ENCODE measurements around the gene DHX40.
"Not testable (repeated sequence)": the region's sequence is repeated elsewhere in the genome, so short reads cannot be mapped to it uniquely, and the experiment has no call there.

DHX40 gene

GRCh38 chr17:59542960-59543635, 22.3 kb upstream of the DHX40 start:
- no peak for TF ChIP-seq ZNF274 (IDR thresholded peaks at IDR 0.05; ENCODE audit: low read depth, low read length)

GRCh38 chr17:59545942-59546341, 19.5 kb upstream of the DHX40 start:
- H3K4me3 ChIP-seq (ENCODE audit: low read length), result no peak overlapping the region
- no peak for TF ChIP-seq ZNF274 (IDR thresholded peaks at IDR 0.05; ENCODE audit: low read depth, low read length)

More at GRCh38 chr17:59542960-59543635, 22.3 kb upstream of the DHX40 start:
- no peak overlapping the region for H3K4me3 ChIP-seq (ENCODE audit: low read length)

DNA sequence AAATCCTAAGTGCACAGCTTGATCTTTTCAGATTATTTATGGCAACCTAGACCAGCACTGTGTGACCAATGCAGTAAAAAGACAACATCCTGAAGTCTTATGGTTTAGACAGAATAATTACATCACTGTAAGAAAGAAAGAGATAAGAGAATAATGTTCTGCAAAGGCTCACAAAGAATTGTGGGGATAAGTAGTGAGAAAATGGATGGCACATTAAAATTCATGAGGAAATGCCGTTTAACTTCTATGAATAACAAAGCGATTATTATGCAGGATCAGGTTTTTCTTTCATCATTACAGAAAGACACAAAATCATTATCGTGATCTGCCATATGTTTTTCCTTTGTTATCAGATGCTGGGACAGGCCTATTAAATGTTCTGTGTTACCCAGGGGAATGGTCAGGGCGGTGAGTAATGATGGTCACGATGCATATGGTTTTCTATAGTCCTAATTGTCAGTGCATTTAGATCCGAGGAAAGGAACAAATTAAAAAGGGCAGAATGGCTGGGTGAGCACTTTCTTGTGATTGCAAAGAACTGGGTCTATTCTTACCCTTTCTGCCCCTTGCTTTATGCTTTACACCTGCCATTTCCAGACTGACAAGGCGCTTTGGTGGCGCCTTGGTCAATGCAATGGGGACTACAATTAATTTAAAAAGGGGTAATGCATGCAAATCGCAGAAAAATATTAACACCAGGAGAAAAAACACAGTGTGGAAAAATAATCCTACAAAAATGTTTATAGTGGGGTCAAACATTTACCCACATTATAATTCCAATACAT, 18.1 kb upstream of the DHX40 start:
- H3K4me3 ChIP-seq (ENCODE audit: low read length), result no peak overlapping the region
- no peak for TF ChIP-seq ZNF274 (IDR thresholded peaks at IDR 0.05; ENCODE audit: low read depth, low read length)

- not testable (repeated sequence) for H3K4me3 ChIP-seq (ENCODE audit: low read length)
Measured at GRCh38 chr17:59548985-59549384, 16.4 kb upstream of the DHX40 start.

DNA sequence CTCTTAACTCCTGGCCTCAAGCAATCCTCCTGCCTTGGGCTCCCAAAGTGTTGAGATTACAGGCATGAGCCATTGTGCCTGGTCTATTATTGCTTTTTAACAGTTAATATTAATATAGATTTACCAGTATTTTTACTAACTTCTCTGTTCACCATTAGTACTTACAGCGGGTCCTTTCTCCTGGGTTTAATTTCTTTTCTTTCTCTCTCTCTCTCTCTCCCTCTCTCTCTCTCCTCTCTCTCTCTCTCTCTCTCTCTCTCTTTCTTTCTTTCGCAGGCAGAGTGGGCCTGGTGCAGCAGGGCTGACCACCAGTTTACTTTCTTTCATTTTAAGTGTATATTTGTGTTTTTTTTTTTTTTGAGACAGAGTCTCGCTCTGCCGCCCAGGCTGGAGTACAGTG, 14.7 kb upstream of the DHX40 start:
- no peak overlapping the region for H3K4me3 ChIP-seq (ENCODE audit: low read length)
- TF ChIP-seq ZNF274 (IDR thresholded peaks at IDR 0.05; ENCODE audit: low read depth, low read length), result no peak

DNA sequence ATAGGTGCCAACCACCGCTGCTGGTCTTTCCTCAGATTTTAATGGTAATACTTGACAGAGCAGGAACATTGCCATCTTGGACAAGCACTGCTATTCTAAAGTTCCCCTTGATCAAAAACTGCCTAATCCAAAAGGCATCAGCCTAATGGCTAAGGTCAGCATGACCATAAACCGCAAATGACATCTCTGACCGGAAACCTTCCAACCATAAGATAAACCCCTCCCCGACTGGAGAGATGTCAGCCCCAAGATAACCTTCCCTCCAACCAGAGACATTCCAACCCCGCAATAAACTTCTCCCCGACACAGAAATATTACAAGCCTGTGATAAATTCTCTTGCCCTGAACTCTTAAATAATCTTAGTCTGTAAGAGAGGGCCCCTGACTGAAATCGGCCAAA, 7.4 kb upstream of the DHX40 start:
- H3K4me3 ChIP-seq (ENCODE audit: low read length), result no peak overlapping the region
- no peak for TF ChIP-seq ZNF274 (IDR thresholded peaks at IDR 0.05; ENCODE audit: low read depth, low read length)

DNA sequence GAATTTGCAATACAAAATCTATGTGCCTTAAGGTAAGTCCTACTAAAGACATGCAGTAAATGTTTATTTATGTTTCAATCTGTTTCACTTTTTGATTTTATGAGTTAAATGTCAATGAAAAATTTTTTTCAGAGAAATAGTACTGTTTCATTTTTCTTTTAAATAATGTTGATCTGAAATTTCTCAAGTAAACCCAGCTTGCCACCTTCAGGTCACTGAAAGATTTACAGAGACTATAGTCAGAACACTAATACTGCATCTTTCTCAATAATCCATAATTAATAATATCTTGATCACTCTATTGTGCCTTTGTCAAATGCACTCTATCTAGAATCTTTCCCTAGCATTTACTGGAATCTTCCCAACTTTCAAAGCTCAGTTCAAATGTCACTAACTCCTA, 6.5 kb upstream of the DHX40 start:
- no peak overlapping the region for H3K4me3 ChIP-seq (ENCODE audit: low read length)
- TF ChIP-seq ZNF274 (IDR thresholded peaks at IDR 0.05; ENCODE audit: low read depth, low read length), result no peak

GRCh38 chr17:59561042-59561441, 4.4 kb upstream of the DHX40 start:
- TF ChIP-seq ZNF274 (IDR thresholded peaks at IDR 0.05; ENCODE audit: low read depth, low read length), result no peak

DNA sequence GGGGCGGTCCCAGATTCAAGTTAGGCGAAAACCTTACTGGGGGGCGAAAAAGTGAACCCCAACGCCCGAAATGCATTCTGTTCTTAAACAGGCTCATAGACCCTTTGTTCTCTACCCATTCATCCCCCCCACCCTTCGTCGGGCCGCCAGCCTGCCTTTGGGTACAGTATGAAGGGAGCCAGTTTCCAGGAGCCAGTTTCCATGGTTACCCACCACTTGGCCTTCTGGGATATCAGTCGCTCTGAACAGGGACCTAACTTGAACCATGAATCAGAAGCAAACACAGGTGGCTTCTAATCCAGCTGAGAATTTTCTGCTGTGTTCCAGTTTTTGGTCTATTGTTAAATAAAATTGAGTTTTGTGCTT, 532 bp downstream of the DHX40 start:
- TF ChIP-seq ZNF274 (IDR thresholded peaks at IDR 0.05; ENCODE audit: low read depth, low read length), result no peak
- peak overlapping the region; percentile 88 for H3K4me3 ChIP-seq (ENCODE audit: low read length)

More at GRCh38 chr17:59561042-59561441, 4.4 kb upstream of the DHX40 start:
- no peak overlapping the region for H3K4me3 ChIP-seq (ENCODE audit: low read length)

DNA sequence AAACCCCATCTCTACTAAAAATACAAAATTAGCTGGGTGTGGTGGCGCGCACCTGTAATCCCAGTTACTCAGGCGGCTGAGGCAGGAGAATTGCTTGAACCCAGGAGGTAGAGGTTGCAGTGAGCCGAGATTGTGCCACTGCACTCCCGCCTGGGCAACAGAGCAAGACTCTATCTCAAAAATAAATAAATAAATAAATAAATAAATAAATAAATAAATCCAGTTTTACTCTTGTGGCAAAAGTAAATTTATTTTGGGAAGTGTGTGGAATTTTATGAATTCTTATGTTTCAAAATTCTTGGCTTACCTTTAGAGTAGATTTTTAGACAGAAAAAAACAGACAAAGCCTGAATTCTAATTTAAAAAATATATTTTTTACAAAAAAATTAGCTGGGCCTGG, 3.7 kb downstream of the DHX40 start:
- not testable (repeated sequence) for H3K4me3 ChIP-seq (ENCODE audit: low read length)

- no peak for TF ChIP-seq ZNF274 (IDR thresholded peaks at IDR 0.05; ENCODE audit: low read depth, low read length)
- H3K4me3 ChIP-seq (ENCODE audit: low read length), result no peak overlapping the region
Measured at GRCh38 chr17:59572301-59572924, 7.0 kb downstream of the DHX40 start.

DNA sequence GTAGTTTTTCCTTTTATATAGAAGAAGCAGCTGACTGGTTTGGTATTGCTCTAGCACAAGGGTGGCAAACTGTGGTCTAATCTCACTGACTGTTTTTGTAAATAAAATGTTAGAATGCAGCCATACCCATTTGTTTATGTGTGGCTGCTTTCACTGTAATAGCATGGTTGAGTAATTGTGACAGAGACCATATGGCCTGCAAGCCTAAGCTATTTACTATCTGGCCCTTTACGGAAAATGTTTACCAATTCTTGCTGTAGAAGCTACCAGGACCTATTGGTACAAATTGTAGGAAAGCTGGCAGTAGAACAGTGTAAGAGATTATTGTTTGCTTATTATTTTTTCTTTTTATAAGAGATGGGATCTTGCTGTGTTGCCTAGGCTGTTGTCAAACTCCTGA, 18.8 kb downstream of the DHX40 start:
- not testable (repeated sequence) for H3K4me3 ChIP-seq (ENCODE audit: low read length)

- no peak overlapping the region for H3K4me3 ChIP-seq (ENCODE audit: low read length)
- no peak for TF ChIP-seq ZNF274 (IDR thresholded peaks at IDR 0.05; ENCODE audit: low read depth, low read length)
Measured at GRCh38 chr17:59600169-59600568, 34.8 kb downstream of the DHX40 start.

GRCh38 chr17:59601130-59601529, 35.7 kb downstream of the DHX40 start:
- TF ChIP-seq ZNF274 (IDR thresholded peaks at IDR 0.05; ENCODE audit: low read depth, low read length), result no peak
- no peak overlapping the region for H3K4me3 ChIP-seq (ENCODE audit: low read length)

DNA sequence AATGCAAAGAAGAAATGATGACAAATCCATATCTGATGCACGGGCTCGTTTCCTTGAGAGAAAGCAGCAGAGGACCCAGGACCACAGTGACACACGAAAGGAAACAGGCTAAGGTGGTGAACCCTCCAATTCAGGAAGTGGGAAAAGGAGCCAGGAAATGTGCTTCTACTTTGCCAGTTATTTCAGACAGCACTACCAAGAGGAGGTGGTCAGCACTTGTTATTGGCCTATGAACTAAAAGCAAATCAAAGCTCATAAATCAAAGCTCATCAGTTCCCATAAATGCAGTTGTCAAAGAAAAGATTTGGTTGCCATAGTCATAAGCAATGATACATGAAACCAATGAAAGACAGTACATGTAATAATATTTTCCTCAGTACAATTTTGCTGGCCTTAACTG, 41.7 kb downstream of the DHX40 start:
- no peak for TF ChIP-seq ZNF274 (IDR thresholded peaks at IDR 0.05; ENCODE audit: low read depth, low read length)
- no peak overlapping the region for H3K4me3 ChIP-seq (ENCODE audit: low read length)

Data from GM08714 (cell line).